GM23338 (cell line): ENCODE data around the gene GJC3. TPM values are rescaled to one million over a fixed set of nuclear protein-coding genes. Genes with fewer than 3 reads are reported as not detected.

Experiments
- ATAC-seq: fragments of 200-7000 bp; cut with Tn5 transposase; 3 replicates; pipeline ENCODE4 v1.9.1; 2020
- DNase-seq: peaks from one replicate; pipeline ENCODE4 v3.0.0-alpha.2; 2015; ENCODE audit warnings: low spot score
- H2AFZ ChIP-seq: fragments of 200-600 bp; sonication (generic); 2 replicates; pipeline ENCODE4 v1.8.0; 2016; ENCODE audit warnings: antibody characterized with exemption, mild to moderate bottlenecking, moderate library complexity
- H3F3A ChIP-seq: fragments of 200-600 bp; sonication (generic); replicated peaks from 2 replicates; pipeline ENCODE4 v1.8.0; 2017; ENCODE audit warnings: antibody characterized with exemption, mixed run types, low read depth
- H3K27ac ChIP-seq: fragments of 200-600 bp; sonication (generic); 2 replicates; pipeline ENCODE4 v1.6.1; 2016; ENCODE audit warnings: low read depth
- H3K27me3 ChIP-seq: fragments of 200-600 bp; sonication (generic); 2 replicates; pipeline ENCODE4 v1.8.0; 2016; ENCODE audit warnings: mild to moderate bottlenecking, mixed run types, moderate library complexity; ENCODE audit not compliant: insufficient read depth
- H3K36me3 ChIP-seq: fragments of 200-600 bp; sonication (generic); 2 replicates; pipeline ENCODE4 v1.8.0; 2016; ENCODE audit warnings: mild to moderate bottlenecking; ENCODE audit not compliant: insufficient read depth
- H3K4me1 ChIP-seq: fragments of 200-600 bp; sonication (generic); 2 replicates; pipeline ENCODE4 v1.8.0; 2016; ENCODE audit warnings: mild to moderate bottlenecking, moderate library complexity; ENCODE audit not compliant: insufficient read depth
- H3K4me2 ChIP-seq: fragments of 200-600 bp; sonication (generic); 2 replicates; pipeline ENCODE4 v1.7.1; 2017; ENCODE audit warnings: mixed run types
- H3K4me3 ChIP-seq: fragments of 200-600 bp; sonication (generic); 2 replicates; pipeline ENCODE4 v1.6.1; 2016; ENCODE audit warnings: mixed run types
- H3K79me2 ChIP-seq: fragments of 200-600 bp; sonication (generic); replicated peaks from 2 replicates; pipeline ENCODE4 v1.8.0; 2017; ENCODE audit warnings: mild to moderate bottlenecking; ENCODE audit not compliant: insufficient read depth
- H3K9me2 ChIP-seq: fragments of 200-600 bp; sonication (generic); 2 replicates; pipeline ENCODE4 v1.8.0; 2017; ENCODE audit not compliant: insufficient read depth
- H4K20me1 ChIP-seq: fragments of 200-600 bp; sonication (generic); replicated peaks from 2 replicates; pipeline ENCODE4 v1.8.0; 2017; ENCODE audit warnings: mild to moderate bottlenecking; ENCODE audit not compliant: insufficient read depth
- H3K27ac Mint-ChIP-seq: 2 replicates; pipeline ENCODE4 v1.8.0; 2020; ENCODE audit warnings: inconsistent platforms, mild to moderate bottlenecking, moderate library complexity, mixed read lengths
- H3K27me3 Mint-ChIP-seq: 3 replicates; pipeline ENCODE4 v1.8.0; 2022; ENCODE audit warnings: low read depth, mild to moderate bottlenecking, moderate library complexity, mixed read lengths, inconsistent platforms; ENCODE audit not compliant: insufficient read depth, poor library complexity
- H3K36me3 Mint-ChIP-seq: 3 replicates; pipeline ENCODE4 v1.8.0; 2021; ENCODE audit warnings: low read depth, mild to moderate bottlenecking, inconsistent platforms, moderate library complexity, mixed read lengths
- H3K4me1 Mint-ChIP-seq: 3 replicates; pipeline ENCODE4 v1.8.0; 2020; ENCODE audit warnings: mild to moderate bottlenecking, inconsistent platforms, mixed read lengths
- H3K4me3 Mint-ChIP-seq: 3 replicates; pipeline ENCODE4 v1.8.0; 2021; ENCODE audit warnings: moderate library complexity, mild to moderate bottlenecking, inconsistent platforms, mixed read lengths
- H3K9me3 Mint-ChIP-seq: 3 replicates; pipeline ENCODE4 v1.8.0; 2020; ENCODE audit warnings: moderate library complexity, mild to moderate bottlenecking, inconsistent platforms, mixed read lengths
- CREB1 ChIP-seq: fragments of 250-450 bp; sonication (Bioruptor Pico); IDR thresholded peaks from 2 replicates; pipeline ENCODE4 v1.5.0; 2020; ENCODE audit warnings: low read depth, mild to moderate bottlenecking, moderate library complexity
- EZH2 ChIP-seq: fragments of 200-600 bp; sonication (generic); IDR thresholded peaks from one replicate; pipeline ENCODE4 v1.8.0; 2017; ENCODE audit warnings: antibody characterized with exemption, mild to moderate bottlenecking, low read depth; ENCODE audit not compliant: unreplicated experiment
- EZH2phosphoT487 ChIP-seq: fragments of 200-600 bp; sonication (generic); IDR thresholded peaks from one replicate; pipeline ENCODE4 v1.8.1; 2018; ENCODE audit warnings: antibody characterized with exemption; ENCODE audit not compliant: unreplicated experiment
- JUNB ChIP-seq: IDR thresholded peaks from one replicate; pipeline ENCODE4 v1.6.1; 2016; ENCODE audit warnings: antibody characterized with exemption; ENCODE audit not compliant: unreplicated experiment
- NANOG ChIP-seq: IDR thresholded peaks from 2 replicates; pipeline ENCODE4 v1.6.1; 2016; ENCODE audit warnings: antibody characterized with exemption, borderline replicate concordance
- POLR2AphosphoS5 ChIP-seq: IDR thresholded peaks from 2 replicates; pipeline ENCODE4 v1.6.1; 2016; ENCODE audit warnings: antibody characterized with exemption, low read depth
- STAT1 ChIP-seq: IDR thresholded peaks from one replicate; pipeline ENCODE4 v1.6.1; 2016; ENCODE audit warnings: antibody characterized with exemption; ENCODE audit not compliant: unreplicated experiment
- ZNF114 ChIP-seq: fragments of 250-450 bp; sonication (Bioruptor Pico); IDR thresholded peaks from 2 replicates; pipeline ENCODE4 v1.5.0; 2020; ENCODE audit warnings: mild to moderate bottlenecking, moderate library complexity
- ZNF331 ChIP-seq: fragments of 250-450 bp; sonication (Bioruptor Pico); IDR thresholded peaks from 2 replicates; pipeline ENCODE4 v1.5.0; 2020; ENCODE audit warnings: low read depth, mild to moderate bottlenecking, moderate library complexity
- polyA plus RNA-seq: library from polyadenylated mRNA; unstranded; fragments of >200 nt; fragmentation: Nextera tagmentation; extraction: Ambion mirVana; gene quantifications from 2 replicates; pipeline ENCODE4 v1.2.1, GENCODE V29; 2016
- total RNA-seq: library from RNA; depleted of rRNA; stranded (reverse); fragments of >200 nt; shearing (Covaris generic); gene quantifications from 2 replicates; pipeline ENCODE4 v1.2.3, GENCODE V29; 2014
- TF ChIP-seq, protein P1 (sequence below), 2 experiments: fragments of 200-600 bp in 1 of 2; sonication (generic) in 1 of 2; conservative IDR thresholded peaks; 2 replicates each; pipeline versions ENCODE4 v1.5.1 to v1.6.1; 2016 to 2017; ENCODE audit warnings: antibody characterized with exemption in 2 of 2, low read depth in 2 of 2, mild to moderate bottlenecking in 2 of 2, moderate library complexity in 1 of 2
- TF ChIP-seq, protein P2 (sequence below): IDR thresholded peaks from one replicate; pipeline ENCODE4 v1.6.1; 2018; ENCODE audit warnings: antibody characterized with exemption; ENCODE audit not compliant: unreplicated experiment
- TF ChIP-seq, protein P3 (sequence below): IDR thresholded peaks from 2 replicates; pipeline ENCODE4 v1.6.1; 2016; ENCODE audit warnings: antibody characterized with exemption

Gene GJC3
- total and polyA plus RNA-seq, 2 experiments from 2014 or later, result 0.56 to 3.1 TPM

DNA sequence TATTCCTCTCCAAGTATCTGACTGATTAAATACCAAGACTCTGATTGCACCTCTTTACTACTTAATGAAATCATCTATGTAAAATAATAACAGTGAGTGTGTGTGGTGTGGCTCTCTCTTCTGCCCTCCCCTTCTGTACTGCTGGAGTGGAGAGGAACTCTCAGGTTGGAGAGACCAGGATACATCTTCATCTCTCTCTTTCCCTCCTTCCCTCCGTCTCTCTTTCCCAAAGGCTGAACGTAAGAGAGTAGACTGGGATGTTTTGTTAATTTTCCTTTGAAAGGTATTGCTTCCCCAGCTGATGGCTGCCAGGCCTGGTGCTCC, 272 bp upstream of the GJC3 start (continued):
- TF ChIP-seq, protein P1, sequence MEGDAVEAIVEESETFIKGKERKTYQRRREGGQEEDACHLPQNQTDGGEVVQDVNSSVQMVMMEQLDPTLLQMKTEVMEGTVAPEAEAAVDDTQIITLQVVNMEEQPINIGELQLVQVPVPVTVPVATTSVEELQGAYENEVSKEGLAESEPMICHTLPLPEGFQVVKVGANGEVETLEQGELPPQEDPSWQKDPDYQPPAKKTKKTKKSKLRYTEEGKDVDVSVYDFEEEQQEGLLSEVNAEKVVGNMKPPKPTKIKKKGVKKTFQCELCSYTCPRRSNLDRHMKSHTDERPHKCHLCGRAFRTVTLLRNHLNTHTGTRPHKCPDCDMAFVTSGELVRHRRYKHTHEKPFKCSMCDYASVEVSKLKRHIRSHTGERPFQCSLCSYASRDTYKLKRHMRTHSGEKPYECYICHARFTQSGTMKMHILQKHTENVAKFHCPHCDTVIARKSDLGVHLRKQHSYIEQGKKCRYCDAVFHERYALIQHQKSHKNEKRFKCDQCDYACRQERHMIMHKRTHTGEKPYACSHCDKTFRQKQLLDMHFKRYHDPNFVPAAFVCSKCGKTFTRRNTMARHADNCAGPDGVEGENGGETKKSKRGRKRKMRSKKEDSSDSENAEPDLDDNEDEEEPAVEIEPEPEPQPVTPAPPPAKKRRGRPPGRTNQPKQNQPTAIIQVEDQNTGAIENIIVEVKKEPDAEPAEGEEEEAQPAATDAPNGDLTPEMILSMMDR (conservative IDR thresholded peaks at IDR 0.05; ENCODE audit: low read depth in 2 of 2), result no peak

DNA sequence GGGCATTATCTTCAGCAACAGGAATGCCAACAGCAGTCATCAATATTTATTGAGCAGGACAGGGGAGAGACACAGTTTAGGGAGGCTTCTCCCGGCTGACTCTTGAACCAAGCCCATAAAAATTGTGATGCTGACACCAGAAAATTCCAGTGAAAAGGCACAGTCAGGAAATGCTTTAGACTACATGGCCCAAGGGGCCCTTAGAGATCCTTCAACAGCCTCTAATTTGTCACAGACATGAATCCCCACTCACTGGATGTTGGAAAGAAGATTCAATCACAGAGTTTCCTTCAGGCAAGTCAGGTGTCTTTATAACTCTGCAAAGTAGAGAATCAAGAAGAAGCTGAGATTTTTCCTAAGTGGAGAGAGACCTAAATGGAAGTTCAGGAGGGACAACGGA, 1.2 kb downstream of the GJC3 start:
- H3K27ac ChIP-seq, result no peak overlapping the region
- no peaks in the 10 kb centered on the region for H3K27me3 ChIP-seq
- no peak overlapping the region for H3K27ac Mint-ChIP-seq
- no peaks in the 10 kb centered on the region for H3F3A ChIP-seq
- H3K79me2 ChIP-seq, result no peaks in the 10 kb centered on the region
- no peak overlapping the region for H2AFZ ChIP-seq
- H3K36me3 ChIP-seq, result no peaks in the 10 kb centered on the region
- no peak for DNase-seq
- H3K9me3 Mint-ChIP-seq, result no peaks in the 10 kb centered on the region
- H3K4me3 ChIP-seq, result no peak overlapping the region
- ATAC-seq, result no peak
- TF ChIP-seq, protein P2, sequence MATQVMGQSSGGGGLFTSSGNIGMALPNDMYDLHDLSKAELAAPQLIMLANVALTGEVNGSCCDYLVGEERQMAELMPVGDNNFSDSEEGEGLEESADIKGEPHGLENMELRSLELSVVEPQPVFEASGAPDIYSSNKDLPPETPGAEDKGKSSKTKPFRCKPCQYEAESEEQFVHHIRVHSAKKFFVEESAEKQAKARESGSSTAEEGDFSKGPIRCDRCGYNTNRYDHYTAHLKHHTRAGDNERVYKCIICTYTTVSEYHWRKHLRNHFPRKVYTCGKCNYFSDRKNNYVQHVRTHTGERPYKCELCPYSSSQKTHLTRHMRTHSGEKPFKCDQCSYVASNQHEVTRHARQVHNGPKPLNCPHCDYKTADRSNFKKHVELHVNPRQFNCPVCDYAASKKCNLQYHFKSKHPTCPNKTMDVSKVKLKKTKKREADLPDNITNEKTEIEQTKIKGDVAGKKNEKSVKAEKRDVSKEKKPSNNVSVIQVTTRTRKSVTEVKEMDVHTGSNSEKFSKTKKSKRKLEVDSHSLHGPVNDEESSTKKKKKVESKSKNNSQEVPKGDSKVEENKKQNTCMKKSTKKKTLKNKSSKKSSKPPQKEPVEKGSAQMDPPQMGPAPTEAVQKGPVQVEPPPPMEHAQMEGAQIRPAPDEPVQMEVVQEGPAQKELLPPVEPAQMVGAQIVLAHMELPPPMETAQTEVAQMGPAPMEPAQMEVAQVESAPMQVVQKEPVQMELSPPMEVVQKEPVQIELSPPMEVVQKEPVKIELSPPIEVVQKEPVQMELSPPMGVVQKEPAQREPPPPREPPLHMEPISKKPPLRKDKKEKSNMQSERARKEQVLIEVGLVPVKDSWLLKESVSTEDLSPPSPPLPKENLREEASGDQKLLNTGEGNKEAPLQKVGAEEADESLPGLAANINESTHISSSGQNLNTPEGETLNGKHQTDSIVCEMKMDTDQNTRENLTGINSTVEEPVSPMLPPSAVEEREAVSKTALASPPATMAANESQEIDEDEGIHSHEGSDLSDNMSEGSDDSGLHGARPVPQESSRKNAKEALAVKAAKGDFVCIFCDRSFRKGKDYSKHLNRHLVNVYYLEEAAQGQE, result no peak
- TF ChIP-seq STAT1, result no peak
- TF ChIP-seq ZNF331 (CRISPR knock-in tag), result no peak
- TF ChIP-seq, protein P3, sequence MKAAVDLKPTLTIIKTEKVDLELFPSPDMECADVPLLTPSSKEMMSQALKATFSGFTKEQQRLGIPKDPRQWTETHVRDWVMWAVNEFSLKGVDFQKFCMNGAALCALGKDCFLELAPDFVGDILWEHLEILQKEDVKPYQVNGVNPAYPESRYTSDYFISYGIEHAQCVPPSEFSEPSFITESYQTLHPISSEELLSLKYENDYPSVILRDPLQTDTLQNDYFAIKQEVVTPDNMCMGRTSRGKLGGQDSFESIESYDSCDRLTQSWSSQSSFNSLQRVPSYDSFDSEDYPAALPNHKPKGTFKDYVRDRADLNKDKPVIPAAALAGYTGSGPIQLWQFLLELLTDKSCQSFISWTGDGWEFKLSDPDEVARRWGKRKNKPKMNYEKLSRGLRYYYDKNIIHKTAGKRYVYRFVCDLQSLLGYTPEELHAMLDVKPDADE, result no peak
- TF ChIP-seq ZNF114 (CRISPR knock-in tag), result no peak
- no peak for TF ChIP-seq JUNB
- TF ChIP-seq NANOG, result no peak
- no peak for TF ChIP-seq EZH2phosphoT487
- TF ChIP-seq CREB1 (CRISPR knock-in tag), result no peak
- TF ChIP-seq EZH2, result no peak
- TF ChIP-seq POLR2AphosphoS5, result no peak
- H3K27me3 Mint-ChIP-seq, result peaks cover 10% of the 10 kb centered on the region
- H3K4me1 Mint-ChIP-seq, result peaks cover 25% of the 10 kb centered on the region
- H3K4me2 ChIP-seq, result no peak overlapping the region
- H3K4me3 Mint-ChIP-seq, result no peak overlapping the region
- H3K4me1 ChIP-seq, result peaks cover 9% of the 10 kb centered on the region
- H3K36me3 Mint-ChIP-seq, result peaks cover 6% of the 10 kb centered on the region; the same call in 2 of the 3 replicates
- H3K9me2 ChIP-seq, result peaks cover 26% of the 10 kb centered on the region
- no peaks in the 10 kb centered on the region for H4K20me1 ChIP-seq
